ENCODE measurements around the gene MPZL2. TPM values are rescaled to one million over a fixed set of nuclear protein-coding genes. Genes with fewer than 3 reads are reported as not detected.

MPZL2 gene
- total and polyA plus RNA-seq, 12 donors, result 4.0 to 23.4 (median 12.3) TPM

DNA sequence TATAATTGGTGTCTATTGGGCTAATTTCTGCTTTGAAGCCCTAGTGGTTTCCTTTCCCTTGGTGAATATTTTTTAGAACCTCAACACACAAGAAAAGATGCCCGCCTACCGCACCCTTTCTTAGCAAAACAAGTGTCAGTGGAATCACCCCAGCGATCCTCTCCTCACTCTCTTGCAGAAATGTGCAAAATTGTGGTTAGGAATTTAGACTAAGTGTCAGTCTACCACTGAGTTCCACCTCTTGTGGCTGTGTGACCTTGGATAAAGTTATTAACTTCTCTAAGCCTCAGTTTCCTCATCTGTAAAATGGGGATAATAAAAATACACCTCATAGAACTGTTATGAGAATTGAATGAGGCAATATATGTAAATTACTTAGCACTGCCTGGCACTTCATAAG lies 34.0 kb downstream of the MPZL2 start:
- WGBS, 2 donors, result 95 to 97% methylated on average over 3 of the region's 3 CpGs
- Histone ChIP-seq H3K27ac (peak overlapping the region in 2 of 10 donors; percentile 9 to 85), H3K36me3 (peaks cover 0 to 25% (median 0%) of the 10 kb centered on the region in 9 donors), H3K4me1 (peaks cover 0 to 58% (median 0%) of the 10 kb centered on the region in 9 donors), H3K9me3 (no peaks in the 10 kb centered on the region), H3K27me3 (no peaks in the 10 kb centered on the region), H3K4me3 (no peak overlapping the region)
- ATAC-seq (no peak), DNase-seq (no peak)
- intact Hi-C loops (cut with DNase I), result no loop called here
- TF ChIP-seq CTCF (IDR thresholded peaks at IDR 0.05), result no peak

- 80 to 83% methylated on average over 5 of the region's 5 CpGs for WGBS, 2 donors
- intact Hi-C loops (cut with DNase I), result no loop called here
These were observed 34.7 kb downstream of the MPZL2 start for GRCh38 chr11:118229274-118229847.

DNA sequence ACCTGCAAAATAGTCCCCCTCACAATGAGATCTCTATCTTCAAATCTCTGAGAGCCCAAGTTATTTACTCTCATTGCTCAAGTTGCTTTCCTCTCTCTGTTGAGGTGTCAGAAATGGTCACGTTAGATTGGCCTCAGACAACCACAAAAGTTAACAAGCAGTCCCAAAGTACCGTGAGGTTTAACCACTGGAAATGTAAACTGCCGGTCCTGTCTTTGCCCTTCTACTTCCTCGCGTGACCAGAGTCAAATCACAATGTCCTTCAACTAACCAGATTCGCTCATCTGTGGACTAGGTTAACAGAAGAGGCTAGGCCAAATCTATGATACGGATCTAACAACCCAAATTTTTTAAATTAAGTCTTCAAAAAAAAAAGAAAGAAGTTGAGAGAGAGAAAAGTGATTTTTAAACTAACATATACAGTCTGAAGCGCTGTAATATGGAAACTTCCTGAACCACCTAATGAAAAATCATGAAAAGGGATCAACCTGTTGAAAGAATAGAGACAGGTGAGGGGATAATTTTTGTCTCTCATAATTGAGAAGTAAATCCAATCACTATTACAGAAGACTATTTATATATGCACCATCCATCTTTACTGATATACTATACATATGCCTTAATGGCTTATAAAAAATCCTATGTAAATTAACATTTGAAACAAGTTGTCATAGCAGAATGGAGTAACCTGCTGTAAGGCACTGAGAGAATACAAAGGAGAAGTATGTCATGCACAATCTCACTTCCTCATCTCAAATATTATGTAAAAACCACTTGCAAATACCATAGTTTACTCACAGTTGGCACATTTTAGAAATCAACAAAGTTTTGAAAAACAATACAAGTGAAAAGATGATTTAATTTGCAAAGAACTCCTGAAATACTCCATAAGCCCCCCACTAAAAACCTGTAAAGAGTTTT lies 36.0 kb downstream of the MPZL2 start:
- DNase-seq, result no peak
- ATAC-seq, result peak in 5 of 8 donors; percentile 11 to 60 (median 39)
- H3K4me3 ChIP-seq, result no peak overlapping the region
- intact Hi-C loops (cut with DNase I), result no loop called here
- no peaks in the 10 kb centered on the region for H3K27me3 ChIP-seq
- H3K9me3 ChIP-seq, result no peaks in the 10 kb centered on the region
- peak overlapping the region in 4 of 10 donors; percentile 32 to 85 (median 38) for H3K27ac ChIP-seq
- WGBS, 2 donors, result 89% methylated on average over 8 of the region's 8 CpGs
- peaks cover 0 to 12% (median 0%) of the 10 kb centered on the region in 9 donors for H3K36me3 ChIP-seq
- no peak for TF ChIP-seq CTCF (IDR thresholded peaks at IDR 0.05)
- peaks cover 0 to 59% (median 0%) of the 10 kb centered on the region in 9 donors for H3K4me1 ChIP-seq

More at GRCh38 chr11:118229274-118229847, 34.7 kb downstream of the MPZL2 start:
- Histone ChIP-seq H3K36me3 (peaks cover 0 to 19% (median 0%) of the 10 kb centered on the region in 9 donors), H3K4me3 (no peak overlapping the region), H3K27ac (peak overlapping the region in 3 of 10 donors; percentile 10 to 85 (median 44)), H3K9me3 (no peaks in the 10 kb centered on the region), H3K27me3 (no peaks in the 10 kb centered on the region), H3K4me1 (peaks cover 0 to 59% (median 0%) of the 10 kb centered on the region in 9 donors)
- ATAC-seq (no peak), DNase-seq (no peak)
- no peak for TF ChIP-seq CTCF (IDR thresholded peaks at IDR 0.05)

DNA sequence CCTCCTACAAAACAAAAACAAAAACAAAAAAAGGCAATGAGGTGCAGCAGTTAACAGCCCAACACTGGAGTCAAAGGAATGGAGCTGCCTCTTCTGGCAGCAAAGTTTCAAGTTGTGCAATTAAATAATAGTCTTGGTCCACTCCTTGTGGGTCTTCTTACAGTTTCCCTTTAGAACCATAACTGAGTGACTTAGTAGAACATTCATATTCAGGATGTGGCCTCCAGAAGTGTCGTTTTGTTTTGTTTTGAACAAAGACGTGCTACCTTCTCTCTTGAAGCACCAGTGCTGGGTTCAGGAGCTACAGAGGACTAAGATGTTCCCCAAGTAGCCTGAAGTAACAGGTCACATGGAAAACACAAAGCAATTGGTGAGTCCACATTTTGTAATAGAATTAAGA lies 37.3 kb downstream of the MPZL2 start:
- intact Hi-C loops (cut with DNase I), result no loop called here
- Histone ChIP-seq H3K36me3 (peaks cover 0 to 3% (median 0%) of the 10 kb centered on the region in 9 donors), H3K4me3 (no peak overlapping the region), H3K9me3 (no peaks in the 10 kb centered on the region), H3K27me3 (peaks cover 0 to 5% (median 0%) of the 10 kb centered on the region in 7 donors), H3K27ac (peak overlapping the region in 2 of 10 donors; percentile 13 to 85), H3K4me1 (peaks cover 0 to 67% (median 0%) of the 10 kb centered on the region in 9 donors)
- DNase-seq, result no peak
- TF ChIP-seq CTCF (IDR thresholded peaks at IDR 0.05), result no peak
- ATAC-seq, result no peak
- WGBS, 2 donors, result 66 to 87% methylated on average over 2 of the region's 2 CpGs
